Measurements from ENCODE around the gene RAB27A.

GRCh38 chr15:55248895-55249294 is 40.7 kb downstream of the RAB27A start:
- no peak for TF ChIP-seq CTCF (conservative IDR thresholded peaks at IDR 0.05)
- no peak for TF ChIP-seq EZH2 (IDR thresholded peaks at IDR 0.05; ENCODE audit: low read depth)

Data from PC-9 (cell line).